HepG2 (cell line): ENCODE data around the gene PARP6. TPM values are rescaled to one million over a fixed set of nuclear protein-coding genes. Genes with fewer than 3 reads are reported as not detected.

ENCODE experiments used
- ATAC-seq: fragments of 200-7000 bp; cut with Tn5 transposase; 3 replicates; pipeline ENCODE4 v1.9.1; 2020; ENCODE audit warnings: mild to moderate bottlenecking, moderate library complexity
- BruUV-seq: library from RNA; stranded (reverse); fragments of 400-500 nt; replicated peaks from 2 replicates; lab custom pipeline; 2021; lab: Mats Ljungman, UMichigan
- CTCF ChIA-PET: fragments of 300-600 bp; formaldehyde crosslinking; extraction: SDS; loops from one replicate; lab custom pipeline; 2021; ENCODE audit warnings: low total read pairs, inconsistent platforms, low intra/inter-chr PET ratio; lab: Yijun Ruan, JAX
- POLR2A ChIA-PET: fragments of 350-600 bp; sonication (Branson Sonifier 250); formaldehyde crosslinking; loops from one replicate; lab custom pipeline; 2020; ENCODE audit warnings: antibody characterized with exemption, inconsistent platforms; lab: Yijun Ruan, JAX
- DNase-seq: peaks from one replicate; pipeline ENCODE4 v3.0.0-alpha.2; 2015; ENCODE audit warnings: low spot score
- FAIRE-seq: peaks from 3 replicates; lab custom pipeline; 2011; peaks lifted over from hg19 to GRCh38; lab: Jason Lieb, UNC
- H2AFZ ChIP-seq: one replicate; pipeline ENCODE4 v1.6.1; 2011; ENCODE audit warnings: low read length, inconsistent platforms
- H3K27ac ChIP-seq: fragments of 300-600 bp; 3 replicates; pipeline ENCODE4 v1.8.0; 2011; ENCODE audit warnings: mixed run types, mild to moderate bottlenecking, mixed read lengths, low read length, inconsistent platforms; ENCODE audit not compliant: insufficient read depth; ENCODE audit errors: extremely low read length
- H3K27me3 ChIP-seq, 2 experiments: fragments of 200-600 bp in 1 of 2; 2 replicates in 1 of 2; 3 replicates in 1 of 2; pipeline versions ENCODE4 v1.6.0 to v1.8.0; 2011; ENCODE audit warnings: low read length in 2 of 2, mild to moderate bottlenecking in 2 of 2, moderate library complexity in 2 of 2, inconsistent platforms in 1 of 2; ENCODE audit not compliant: insufficient read depth in 2 of 2, control insufficient read depth in 1 of 2
- H3K36me3 ChIP-seq, 2 experiments: fragments of 200-600 bp in 1 of 2; replicated peaks in 1 of 2; 2 replicates in 1 of 2; 3 replicates in 1 of 2; pipeline versions ENCODE4 v1.5.1 to v1.8.0; 2011; ENCODE audit warnings: low read length in 2 of 2, inconsistent platforms in 1 of 2; ENCODE audit not compliant: insufficient read depth in 2 of 2, control insufficient read depth in 1 of 2
- H3K4me1 ChIP-seq: 2 replicates; pipeline ENCODE4 v1.5.1; 2012; ENCODE audit warnings: low read length, inconsistent platforms; ENCODE audit not compliant: insufficient read depth
- H3K4me2 ChIP-seq: 2 replicates; pipeline ENCODE4 v1.6.0; 2011; ENCODE audit warnings: low read depth, low read length, inconsistent platforms
- H3K4me3 ChIP-seq, 3 experiments: fragments of 200-600 bp in 1 of 3; sonication (generic), shearing (Covaris generic) in 1 of 3; replicated peaks in 1 of 3; 2 replicates each; pipeline ENCODE4 v1.5.1; 2011 to 2016; ENCODE audit warnings: low read length in 3 of 3, inconsistent platforms in 2 of 3, low read depth in 2 of 3, mild to moderate bottlenecking in 2 of 3, control low read depth in 1 of 3, mixed read lengths in 1 of 3; ENCODE audit not compliant: insufficient read depth in 1 of 3
- H3K79me2 ChIP-seq: one replicate; pipeline ENCODE4 v1.6.1; 2011; ENCODE audit warnings: low read length, inconsistent platforms; ENCODE audit not compliant: insufficient read depth
- H3K9ac ChIP-seq: 2 replicates; pipeline ENCODE4 v1.6.0; 2011; ENCODE audit warnings: mild to moderate bottlenecking, low read depth, low read length, inconsistent platforms; ENCODE audit not compliant: insufficient read depth
- H3K9me3 ChIP-seq: 2 replicates; pipeline ENCODE4 v1.5.1; 2012; ENCODE audit warnings: mild to moderate bottlenecking, low read length
- H4K20me1 ChIP-seq: 2 replicates; pipeline ENCODE4 v1.6.0; 2011; ENCODE audit warnings: inconsistent platforms, mild to moderate bottlenecking, low read length, moderate library complexity; ENCODE audit not compliant: insufficient read depth
- BCL6 ChIP-seq: IDR thresholded peaks from 2 replicates; pipeline ENCODE4 v1.6.1; 2016; ENCODE audit warnings: missing genetic modification reagents, missing compliant biosample characterization
- MAFF ChIP-seq: IDR thresholded peaks from 2 replicates; pipeline ENCODE4 v1.6.1; 2011; ENCODE audit warnings: low read depth, low read length, improper control_type of control experiment
- MXI1 ChIP-seq: IDR thresholded peaks from 3 replicates; pipeline ENCODE4 v1.6.1; 2012; ENCODE audit warnings: low read depth, low read length, inconsistent platforms, borderline replicate concordance
- NFE2L2 ChIP-seq: fragments of 150-350 bp; IDR thresholded peaks from 2 replicates; pipeline ENCODE4 v1.6.1; 2014; ENCODE audit warnings: low read length
- RBFOX2 ChIP-seq: fragments of 200-400 bp; formaldehyde crosslinking; IDR thresholded peaks from 2 replicates; pipeline ENCODE4 v1.6.1; 2017; ENCODE audit warnings: low read depth, mild to moderate bottlenecking, low read length
- REPIN1 ChIP-seq: sonication (generic); formaldehyde crosslinking; IDR thresholded peaks from 2 replicates; pipeline ENCODE4 v1.8.0; 2022; ENCODE audit warnings: missing genetic modification reagents, low read depth, mild to moderate bottlenecking, borderline replicate concordance
- SMAD1 ChIP-seq: sonication (generic); formaldehyde crosslinking; IDR thresholded peaks from 2 replicates; pipeline ENCODE4 v1.4.0; 2020; ENCODE audit warnings: missing genetic modification reagents, low read depth, mild to moderate bottlenecking, borderline replicate concordance
- TAF15 ChIP-seq: fragments of 200-400 bp; formaldehyde crosslinking; IDR thresholded peaks from one replicate; pipeline ENCODE4 v1.6.1; 2018; ENCODE audit warnings: mild to moderate bottlenecking, low read depth, low read length; ENCODE audit not compliant: poor library complexity, severe bottlenecking
- ZBTB10 ChIP-seq: sonication (generic); formaldehyde crosslinking; IDR thresholded peaks from 2 replicates; pipeline ENCODE4 v1.4.0; 2020; ENCODE audit warnings: missing genetic modification reagents, borderline replicate concordance
- ZFYVE20 ChIP-seq: sonication (generic); formaldehyde crosslinking; IDR thresholded peaks from 2 replicates; pipeline ENCODE4 v1.8.0; 2023; ENCODE audit warnings: low read depth, mild to moderate bottlenecking, moderate library complexity, missing genetic modification reagents, borderline replicate concordance
- ZNF17 ChIP-seq: sonication (generic); formaldehyde crosslinking; IDR thresholded peaks from 2 replicates; pipeline ENCODE4 v1.5.0; 2020; ENCODE audit warnings: mild to moderate bottlenecking, missing genetic modification reagents
- ZNF251 ChIP-seq: sonication (generic); formaldehyde crosslinking; IDR thresholded peaks from 2 replicates; pipeline ENCODE4 v1.9.0; 2021; ENCODE audit warnings: mild to moderate bottlenecking, missing genetic modification reagents
- WGBS: methylation state at CpG from one replicate; pipeline ENCODE4 v1.1.6; 2017; ENCODE audit warnings: low lambda C conversion rate; 5-methylcytosine and 5-hydroxymethylcytosine counted together
- in situ Hi-C: cut with HindIII; loops from 2 replicates; pipeline ENCODE4 v1.10.0; 2017; ENCODE audit warnings: low pct_unique_long_range_greater_than_20kb; ENCODE audit not compliant: extremely low pct_ligation_motif_present
- intact Hi-C: fragments of 100-400 bp; cut with micrococcal nuclease; formaldehyde crosslinking; loops from one replicate; pipeline ENCODE4 v1.10.0; 2022; ENCODE audit not compliant: unreplicated experiment
- polyA plus RNA-seq, 8 experiments: library from polyadenylated mRNA; depleted of rRNA in 3 of 8; stranded (reverse) in 7 of 8; unstranded in 1 of 8; fragments of >200 nt; fragmentation: Illumina TruSeq in 4 of 8; extraction: Trizol in 4 of 8; gene quantifications; 2 replicates each; pipeline versions ENCODE4 v1.2.1 to v1.2.3, GENCODE V29; 2011 to 2016; ENCODE audit warnings: low read depth in 4 of 8, missing spikeins in 1 of 8, mixed read lengths in 1 of 8; ENCODE audit not compliant: insufficient read depth in 1 of 8
- total RNA-seq, 5 experiments: library from RNA; depleted of rRNA; stranded (reverse); fragments of >200 nt; fragmentation: Illumina TruSeq; extraction: Trizol; gene quantifications; 2 replicates each; pipeline ENCODE4 v1.2.3, GENCODE V29; 2016; ENCODE audit warnings: low read depth in 1 of 5

Gene PARP6
- total and polyA plus RNA-seq, 2 of the 13 experiments (the other 11 are each of a cell fraction or from before 2014, with no cell fraction given) = 0.22 to 0.87 TPM

- intact Hi-C loops = no loop called here
- TF ChIP-seq NFE2L2 (peak; percentile 32; the same call in 1 of the 2 replicates), REPIN1 (CRISPR knock-in tag) (no peak)
Measured at GRCh38 chr15:72227720-72228119, 44.6 kb downstream of the PARP6 start.

GRCh38 chr15:72227192-72227586, 45.2 kb downstream of the PARP6 start:
- WGBS = 60% methylated on average over 8 of the region's 8 CpGs
- peaks cover 6 to 29% of the 10 kb centered on the region in 2 experiments; a peak in 4 of 5 replicates for H3K36me3 ChIP-seq
- FAIRE-seq (no peak), DNase-seq (peak; percentile 7), ATAC-seq (no peak)
- H3K27me3 ChIP-seq = no peaks in the 10 kb centered on the region; a peak in 1 of 5 replicates
- BruUV-seq = no TSS peak
- peak overlapping the region; percentile 40 for H3K27ac ChIP-seq
- peaks cover 72% of the 10 kb centered on the region for H3K4me1 ChIP-seq
- H4K20me1 ChIP-seq = peaks cover 64% of the 10 kb centered on the region
- in situ Hi-C loops = no loop called here
- H2AFZ ChIP-seq = no peak overlapping the region
- peak overlapping the region in 1 of 3 experiments; percentile 99; a peak in 3 of 6 replicates for H3K4me3 ChIP-seq
- H3K79me2 ChIP-seq = peaks cover 88% of the 10 kb centered on the region
- ChIA-PET CTCF (no interaction called here), POLR2A (interaction anchor here (1.0 to 2.0 kb wide), 4 partner anchors 10 to 246 kb away, joined by 3 to 9 read pairs (median 6); no protein-coding TSS in a partner anchor)
- no peaks in the 10 kb centered on the region for H3K9me3 ChIP-seq
- intact Hi-C loops = no loop called here
- peak overlapping the region; percentile 98 for H3K4me2 ChIP-seq
- peak overlapping the region; percentile 23; the same call in 1 of the 2 replicates for H3K9ac ChIP-seq
- TF ChIP-seq ZBTB10 (CRISPR knock-in tag) (no peak), SMAD1 (CRISPR knock-in tag) (no peak), RBFOX2 (0 out of 2 replicates have a peak, but pooled peaks have one; percentile 45), BCL6 (CRISPR knock-in tag) (no peak), ZNF251 (no peak), MXI1 (no peak), ZNF17 (CRISPR knock-in tag) (no peak), MAFF (no peak), TAF15 (no peak), ZFYVE20 (CRISPR knock-in tag) (no peak)

More at GRCh38 chr15:72227720-72228119, 44.6 kb downstream of the PARP6 start:
- Histone ChIP-seq H3K79me2 (peaks cover 83% of the 10 kb centered on the region), H3K36me3 (peaks cover 2 to 23% of the 10 kb centered on the region in 2 experiments; a peak in 3 of 5 replicates), H3K9ac (peak overlapping the region; percentile 29; the same call in 1 of the 2 replicates), H3K27ac (peak overlapping the region; percentile 62), H4K20me1 (peaks cover 59% of the 10 kb centered on the region), H3K4me3 (peak overlapping the region; percentile 20 to 99 (median 96); a peak in 4 of 6 replicates), H3K4me2 (peak overlapping the region; percentile 93), H3K4me1 (peaks cover 72% of the 10 kb centered on the region), H3K27me3 (no peaks in the 10 kb centered on the region; a peak in 1 of 5 replicates), H3K9me3 (no peaks in the 10 kb centered on the region), H2AFZ (no peak overlapping the region)
- BruUV-seq = no TSS peak
- ChIA-PET POLR2A (interaction anchor here (2.0 kb wide), 1 partner anchor 9 kb away, joined by 9 read pairs; no protein-coding TSS in a partner anchor), CTCF (no interaction called here)
- DNase-seq (no peak), FAIRE-seq (no peak), ATAC-seq (no peak)
- in situ Hi-C loops = no loop called here
- WGBS = 90% methylated on average over 4 of the region's 4 CpGs
